Measurements from ENCODE around the gene BRCA1. TPM values are rescaled to one million over a fixed set of nuclear protein-coding genes. Genes with fewer than 3 reads are reported as not detected.
"Not testable (repeated sequence)": the region's sequence is repeated elsewhere in the genome, so short reads cannot be mapped to it uniquely, and the experiment has no call there.

BRCA1 gene
- total RNA-seq, 2 experiments from 2014 or later: 62.5 to 66.5 TPM

DNA sequence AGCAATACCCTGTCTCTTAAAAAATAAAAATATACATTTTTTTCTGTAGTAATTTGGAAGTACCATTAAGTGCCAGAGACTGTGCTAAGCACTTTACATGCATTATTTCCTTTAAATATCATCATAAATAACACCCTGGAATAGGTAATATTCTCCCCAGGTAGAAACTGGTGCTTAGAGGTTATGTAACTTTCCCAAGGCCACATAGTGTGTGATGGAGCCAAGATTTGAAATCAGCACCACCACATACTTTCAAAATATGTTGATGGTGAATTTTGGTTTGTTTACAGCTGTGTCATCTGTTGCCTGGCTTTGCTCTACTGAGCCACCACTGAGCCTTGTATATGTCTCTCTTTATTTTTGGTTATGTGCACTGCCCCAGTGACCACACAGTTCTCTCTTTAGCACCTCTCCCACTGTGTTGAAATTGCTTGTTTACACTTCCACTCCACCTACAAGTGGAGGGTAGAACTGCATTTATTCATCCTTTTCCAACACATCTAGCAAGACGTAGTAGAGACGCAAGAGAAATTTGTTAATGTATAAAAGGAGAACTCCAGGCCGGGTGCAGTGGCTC is 26.8 kb upstream of the BRCA1 start:
- ChIA-PET CTCF (interaction anchor here (1.3 kb wide), 1 partner anchor 9 kb away, joined by 4 read pairs; no protein-coding TSS in a partner anchor), POLR2A (no interaction called here)
- Mint-ChIP-seq H3K4me1 (no peaks in the 10 kb centered on the region), H3K4me3 (no peak overlapping the region), H3K27me3 (no peaks in the 10 kb centered on the region), H3K36me3 (ENCODE audit: low read depth) (peaks cover 15% of the 10 kb centered on the region), H3K27ac (no peak overlapping the region), H3K9me3 (peaks cover 7% of the 10 kb centered on the region)
- DNase-seq: no peak

DNA sequence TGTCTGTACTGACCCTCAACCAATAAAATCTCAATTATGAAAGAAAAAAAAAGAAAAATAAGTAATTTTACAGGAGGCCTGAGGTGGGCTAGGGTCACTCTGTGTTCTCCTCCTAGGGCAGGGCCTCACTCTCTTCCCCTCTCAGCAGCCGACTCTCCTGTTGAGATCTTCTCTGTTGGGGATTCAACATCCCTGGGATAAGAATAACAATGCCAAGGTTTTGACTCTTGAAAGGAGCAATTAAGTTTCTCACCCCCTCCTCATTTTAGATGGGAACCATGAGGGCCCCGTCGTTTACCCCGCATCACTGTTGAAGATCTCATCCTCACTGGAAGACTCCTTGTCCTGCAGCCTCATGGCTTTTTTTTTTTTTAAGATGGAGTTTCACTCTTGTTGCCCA is 21.5 kb upstream of the BRCA1 start:
- ChIA-PET CTCF (no interaction called here), POLR2A (no interaction called here)
- Mint-ChIP-seq H3K27ac (no peak overlapping the region), H3K4me1 (no peaks in the 10 kb centered on the region), H3K9me3 (no peaks in the 10 kb centered on the region), H3K4me3 (no peak overlapping the region), H3K27me3 (no peaks in the 10 kb centered on the region), H3K36me3 (ENCODE audit: low read depth) (peaks cover 4% of the 10 kb centered on the region)
- no peak for DNase-seq

DNA sequence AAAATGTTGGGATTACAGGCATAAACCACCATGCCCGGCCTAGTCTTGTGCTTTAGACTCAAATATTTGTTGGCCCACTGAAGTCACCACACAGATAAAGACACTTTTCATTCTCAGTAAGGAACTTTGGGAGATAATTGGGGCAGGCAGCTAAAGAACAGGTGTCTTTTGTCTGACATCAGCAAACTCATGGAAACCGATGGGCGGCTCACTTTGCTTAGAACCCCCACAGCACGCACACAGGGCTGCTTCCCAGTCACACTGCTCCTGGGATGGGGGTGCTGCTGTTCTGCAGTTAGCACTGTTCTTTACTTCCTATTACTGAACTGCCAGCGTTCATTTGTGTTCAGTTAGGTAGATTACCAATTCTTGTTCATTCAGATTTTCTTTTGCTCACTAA is 18.0 kb upstream of the BRCA1 start:
- no peak for DNase-seq
- Mint-ChIP-seq H3K27me3 (no peaks in the 10 kb centered on the region), H3K27ac (no peak overlapping the region), H3K4me3 (no peak overlapping the region), H3K9me3 (no peaks in the 10 kb centered on the region), H3K36me3 (ENCODE audit: low read depth) (peaks cover 2% of the 10 kb centered on the region), H3K4me1 (no peaks in the 10 kb centered on the region)
- ChIA-PET CTCF (interaction anchor here (1.3 kb wide), 1 partner anchor 8 kb away, joined by 4 read pairs; no protein-coding TSS in a partner anchor), POLR2A (no interaction called here)

DNA sequence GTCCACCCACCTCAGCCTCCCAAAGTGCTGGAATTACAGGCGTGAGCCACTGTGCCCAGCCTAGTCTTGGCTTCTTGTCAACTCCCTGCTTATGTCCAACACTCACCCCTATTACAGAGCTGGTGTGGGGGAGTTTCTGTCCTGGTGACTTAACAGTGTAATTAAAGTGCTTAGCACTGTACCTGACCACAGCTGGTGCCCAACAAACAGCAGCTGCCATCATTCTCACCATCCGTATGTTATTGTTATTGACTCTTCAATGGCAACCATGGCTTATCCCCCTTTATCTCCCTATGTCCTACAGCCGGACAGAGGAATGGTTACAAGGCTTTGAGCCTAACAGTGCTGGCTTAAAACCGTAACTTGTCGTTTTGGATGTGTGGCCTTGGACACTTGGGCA is 17.0 kb upstream of the BRCA1 start:
- Mint-ChIP-seq H3K4me3 (no peak overlapping the region), H3K36me3 (ENCODE audit: low read depth) (peaks cover 2% of the 10 kb centered on the region), H3K9me3 (no peaks in the 10 kb centered on the region), H3K27ac (no peak overlapping the region), H3K27me3 (no peaks in the 10 kb centered on the region), H3K4me1 (no peaks in the 10 kb centered on the region)
- ChIA-PET POLR2A (interaction anchor here (1.3 to 1.4 kb wide), 2 partner anchors 17 to 18 kb away, joined by 4 read pairs; partner anchors contain the start of gene BRCA1), CTCF (interaction anchor here (1.3 kb wide), 1 partner anchor 9 kb away, joined by 4 read pairs; no protein-coding TSS in a partner anchor)
- DNase-seq: no peak

DNA sequence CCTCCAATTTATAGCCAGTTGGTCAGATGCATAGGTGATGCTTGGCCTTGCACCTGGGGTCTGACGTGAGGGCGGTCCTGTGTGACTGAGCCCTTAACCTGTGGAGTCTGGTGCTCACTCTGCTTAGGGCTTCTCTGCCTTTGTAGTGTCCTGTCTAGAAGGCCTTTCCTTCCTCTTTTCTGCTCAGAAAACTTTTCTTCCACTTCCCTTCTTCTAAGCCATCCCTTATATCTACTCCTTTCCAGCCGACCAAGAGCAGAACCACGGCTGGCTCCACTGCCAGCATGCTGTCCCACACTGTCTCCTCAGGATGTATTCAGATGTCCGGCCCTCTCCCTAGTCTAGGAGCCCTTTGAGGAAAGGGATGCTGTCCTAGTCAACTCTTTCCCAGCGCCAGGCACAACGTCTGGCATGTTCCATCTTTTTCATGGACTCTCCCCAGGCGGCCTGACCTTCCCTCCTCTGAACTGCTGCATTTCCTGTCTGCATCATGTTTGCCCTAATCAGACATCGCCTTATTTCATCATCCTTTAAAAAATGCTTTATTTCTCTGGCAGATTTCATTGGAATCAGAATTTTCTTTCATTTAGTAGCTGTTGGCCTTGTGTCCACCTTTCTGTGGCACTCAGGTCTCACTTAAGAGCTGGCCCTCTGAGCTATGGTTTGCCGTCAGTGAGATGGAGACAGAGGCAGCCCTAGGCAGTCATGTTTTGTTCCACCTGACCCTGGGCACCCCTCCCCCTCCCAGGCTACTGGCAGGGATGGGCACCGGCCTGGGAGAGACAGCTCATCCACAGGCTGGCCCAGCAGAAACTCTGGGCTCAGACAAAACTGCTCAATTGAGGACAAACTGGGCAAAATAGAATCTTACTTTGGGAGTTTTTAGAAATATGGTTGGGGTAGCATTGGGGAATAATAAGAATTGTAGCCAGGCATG is 15.5 kb upstream of the BRCA1 start:
- Mint-ChIP-seq H3K27me3 (no peaks in the 10 kb centered on the region), H3K27ac (no peak overlapping the region), H3K36me3 (ENCODE audit: low read depth) (peaks cover 2% of the 10 kb centered on the region), H3K9me3 (no peaks in the 10 kb centered on the region), H3K4me1 (peaks cover 10% of the 10 kb centered on the region), H3K4me3 (no peak overlapping the region)
- no peak for DNase-seq
- CTCF ChIA-PET: interaction anchor here (0.6 kb wide), 1 partner anchor 25 kb away, joined by 3 read pairs; no protein-coding TSS in a partner anchor
- POLR2A ChIA-PET: interaction anchor here (1.1 to 1.4 kb wide), 3 partner anchors 15 to 17 kb away, joined by 4 read pairs; partner anchors contain the start of gene BRCA1

DNA sequence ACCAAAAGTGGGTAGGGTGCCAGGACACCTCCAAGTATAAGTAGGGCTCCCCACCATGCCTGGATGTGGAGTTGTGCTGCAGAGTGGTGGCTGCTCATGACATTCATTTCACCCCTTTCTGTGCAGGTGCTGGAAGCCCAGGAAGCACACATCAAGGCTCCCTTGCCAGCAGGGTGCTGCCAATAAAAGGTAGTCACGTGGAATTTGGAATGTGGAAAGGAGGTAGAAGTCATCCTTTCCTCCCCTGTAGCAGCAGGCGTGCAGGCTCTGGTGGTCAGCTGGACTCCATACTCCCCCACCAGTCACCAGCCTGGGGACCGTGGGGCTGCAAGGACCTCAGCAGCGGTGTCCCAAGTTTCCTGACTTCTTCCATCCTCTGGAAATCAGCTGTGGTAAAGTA is 13.4 kb upstream of the BRCA1 start:
- DNase-seq, H3K27me3 Mint-ChIP-seq, H3K4me3 Mint-ChIP-seq, H3K9me3 Mint-ChIP-seq, H3K27ac Mint-ChIP-seq, CTCF ChIA-PET: not testable (repeated sequence)
- peaks cover 12% of the 10 kb centered on the region for H3K4me1 Mint-ChIP-seq
- POLR2A ChIA-PET: interaction anchor here (1.0 kb wide), 1 partner anchor 297 kb away, joined by 3 read pairs; no protein-coding TSS in a partner anchor
- H3K36me3 Mint-ChIP-seq (ENCODE audit: low read depth): peaks cover 16% of the 10 kb centered on the region

DNA sequence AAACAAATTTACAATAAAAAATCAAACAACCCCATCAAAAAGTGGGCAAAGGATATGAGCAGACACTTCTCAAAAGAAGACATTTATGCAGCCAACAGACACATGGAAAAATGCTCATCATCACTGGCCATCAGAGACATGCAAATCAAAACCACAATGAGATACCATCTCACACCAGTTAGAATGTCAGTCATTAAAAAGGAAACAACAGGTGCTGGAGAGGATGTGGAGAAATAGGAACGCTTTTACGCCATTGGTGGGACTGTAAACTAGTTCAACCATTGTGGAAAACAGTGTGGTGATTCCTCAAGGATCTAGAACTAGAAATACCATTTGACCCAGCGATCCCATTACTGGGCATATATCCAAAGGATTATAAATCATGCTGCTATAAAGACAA is 11.4 kb upstream of the BRCA1 start:
- not testable (repeated sequence) for H3K4me3 Mint-ChIP-seq

DNA sequence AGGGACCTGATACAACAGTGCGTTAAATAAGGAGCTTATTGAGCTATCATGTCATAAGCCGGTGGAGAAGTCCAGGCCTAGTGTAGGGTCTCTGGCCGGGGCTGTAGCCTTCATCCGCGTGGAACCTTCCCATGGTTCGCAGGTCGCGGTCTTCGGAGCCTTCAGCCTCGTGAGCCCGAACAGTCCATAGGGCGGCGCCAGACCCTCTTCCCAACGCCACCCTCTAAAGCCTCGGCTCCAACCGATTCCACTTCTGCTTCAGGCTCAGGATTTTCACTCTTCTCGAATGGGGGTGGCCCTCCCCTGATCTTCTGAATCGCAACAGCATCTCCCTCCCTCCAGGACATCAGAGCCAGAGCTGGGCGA is 10.3 kb upstream of the BRCA1 start:
- ChIA-PET CTCF (no interaction called here), POLR2A (no interaction called here)
- Mint-ChIP-seq H3K4me1 (peaks cover 12% of the 10 kb centered on the region), H3K9me3 (no peaks in the 10 kb centered on the region), H3K4me3 (no peak overlapping the region), H3K27ac (no peak overlapping the region), H3K36me3 (ENCODE audit: low read depth) (peaks cover 20% of the 10 kb centered on the region), H3K27me3 (no peaks in the 10 kb centered on the region)
- DNase-seq: no peak

More for the DNA sequence above, 11.4 kb upstream of the BRCA1 start:
- POLR2A ChIA-PET, H3K27me3 Mint-ChIP-seq, DNase-seq, H3K27ac Mint-ChIP-seq, H3K9me3 Mint-ChIP-seq, CTCF ChIA-PET: not testable (repeated sequence)
- Mint-ChIP-seq H3K36me3 (ENCODE audit: low read depth) (peaks cover 22% of the 10 kb centered on the region), H3K4me1 (peaks cover 12% of the 10 kb centered on the region)

DNA sequence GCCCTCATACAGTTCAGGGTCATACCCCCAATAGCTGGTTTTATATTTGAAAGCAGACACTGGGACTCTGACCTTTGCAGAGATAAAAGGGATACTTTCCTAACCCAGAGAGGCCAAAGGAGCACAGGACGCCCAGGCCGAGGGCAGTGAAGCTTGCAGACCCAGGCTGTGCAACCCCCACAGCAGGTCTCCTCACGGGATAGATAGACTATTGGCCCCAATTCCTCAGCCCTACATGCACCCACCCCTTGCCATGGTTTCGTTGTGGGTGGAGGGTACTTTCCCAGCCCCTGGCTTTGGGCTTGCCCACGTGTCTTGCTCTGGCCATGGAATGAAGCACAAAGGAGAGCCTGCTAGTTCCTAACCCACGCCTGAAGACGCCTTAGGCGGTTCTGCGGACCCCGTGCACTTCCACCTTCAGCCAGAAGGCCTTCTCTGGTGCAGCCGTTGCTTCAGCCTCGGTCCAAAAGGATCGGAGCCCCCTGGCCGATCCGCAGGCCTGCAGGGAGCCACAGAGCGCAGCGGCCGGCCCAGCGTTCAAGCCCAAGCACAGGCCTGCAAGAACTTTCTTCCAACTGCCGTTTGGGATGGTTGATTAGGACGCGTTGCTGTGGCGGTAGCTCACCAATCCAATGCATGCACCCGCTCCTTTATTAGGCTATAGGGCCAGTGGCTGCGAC is 9.8 kb upstream of the BRCA1 start:
- Mint-ChIP-seq H3K4me3 (no peak overlapping the region), H3K4me1 (peaks cover 12% of the 10 kb centered on the region), H3K9me3 (no peaks in the 10 kb centered on the region), H3K27me3 (no peaks in the 10 kb centered on the region), H3K36me3 (ENCODE audit: low read depth) (peaks cover 20% of the 10 kb centered on the region), H3K27ac (no peak overlapping the region)
- ChIA-PET CTCF (no interaction called here), POLR2A (interaction anchor here (0.7 kb wide), 1 partner anchor 37 kb away, joined by 3 read pairs; no protein-coding TSS in a partner anchor)
- no peak for DNase-seq

DNA sequence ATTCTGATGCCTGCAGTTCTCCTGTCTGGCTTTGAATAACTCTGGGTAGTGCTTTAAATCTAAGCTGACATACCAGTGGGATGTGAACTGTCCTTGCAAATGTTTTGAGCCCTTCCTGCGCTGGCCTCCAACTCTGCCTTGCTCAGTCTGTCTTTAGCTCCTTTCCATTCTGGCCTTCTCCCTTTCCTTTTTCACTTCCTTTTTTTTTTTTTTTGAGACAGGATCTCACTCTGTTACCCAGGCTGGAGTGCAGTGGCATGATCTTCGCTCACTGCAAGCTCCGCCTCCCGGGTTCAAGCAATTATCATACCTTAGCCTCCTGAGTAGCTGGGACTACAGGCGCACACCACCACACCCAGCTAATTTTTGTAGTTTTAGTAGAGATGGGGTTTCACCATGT is 8.3 kb upstream of the BRCA1 start:
- H3K4me3 Mint-ChIP-seq, POLR2A ChIA-PET, DNase-seq, H3K9me3 Mint-ChIP-seq, H3K27ac Mint-ChIP-seq, CTCF ChIA-PET, H3K27me3 Mint-ChIP-seq: not testable (repeated sequence)
- Mint-ChIP-seq H3K4me1 (peaks cover 12% of the 10 kb centered on the region), H3K36me3 (ENCODE audit: low read depth) (peaks cover 25% of the 10 kb centered on the region)

DNA sequence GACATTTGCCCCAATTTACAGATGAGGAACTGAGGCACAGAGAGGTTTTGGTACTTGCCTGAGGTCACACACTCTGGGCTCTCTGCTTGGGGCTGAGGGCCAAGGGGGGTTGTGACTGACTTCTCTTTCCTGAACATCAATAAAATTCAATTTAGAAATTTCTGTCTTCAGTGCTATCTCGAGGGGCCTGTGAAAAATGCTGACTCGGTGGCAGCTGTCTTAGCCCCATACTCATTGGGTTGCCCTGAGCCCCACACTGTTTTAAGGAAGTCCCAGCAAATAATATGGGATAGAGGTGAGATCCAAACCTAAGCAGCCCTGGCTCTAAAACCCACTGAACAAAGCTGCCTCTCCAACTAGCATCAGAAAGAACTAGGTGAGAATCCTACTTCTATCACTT is 7.0 kb upstream of the BRCA1 start:
- H3K4me3 Mint-ChIP-seq: no peak overlapping the region
- ChIA-PET POLR2A (no interaction called here), CTCF (interaction anchor here (0.7 kb wide), 1 partner anchor 76 kb away, joined by 3 read pairs; no protein-coding TSS in a partner anchor)
- H3K27ac Mint-ChIP-seq: no peak overlapping the region
- H3K27me3 Mint-ChIP-seq: no peaks in the 10 kb centered on the region
- DNase-seq: no peak
- H3K4me1 Mint-ChIP-seq: peaks cover 22% of the 10 kb centered on the region
- H3K36me3 Mint-ChIP-seq (ENCODE audit: low read depth): peaks cover 35% of the 10 kb centered on the region
- H3K9me3 Mint-ChIP-seq: no peaks in the 10 kb centered on the region

DNA sequence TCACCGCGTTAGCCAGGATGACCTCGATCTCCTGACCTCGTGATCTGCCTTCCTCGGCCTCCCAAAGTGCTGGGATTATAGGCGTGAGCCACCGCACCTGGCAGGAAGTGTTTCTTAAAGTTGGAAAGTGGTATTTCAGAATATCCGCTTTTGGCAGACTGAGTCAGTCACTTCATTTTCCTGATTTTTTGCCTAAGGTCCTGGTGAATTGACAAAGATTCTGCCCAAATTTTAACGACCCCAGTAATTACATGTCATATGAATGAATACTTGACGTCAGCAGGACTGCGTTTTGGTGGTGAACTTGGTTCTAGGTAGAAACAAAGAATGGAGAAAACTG is 4.5 kb upstream of the BRCA1 start:
- CTCF ChIA-PET: interaction anchor here (0.7 kb wide), 1 partner anchor 42 kb away, joined by 3 read pairs; no protein-coding TSS in a partner anchor
- Mint-ChIP-seq H3K4me1 (peaks cover 23% of the 10 kb centered on the region), H3K4me3 (no peak overlapping the region), H3K36me3 (ENCODE audit: low read depth) (peaks cover 43% of the 10 kb centered on the region), H3K27ac (no peak overlapping the region), H3K27me3 (no peaks in the 10 kb centered on the region), H3K9me3 (no peaks in the 10 kb centered on the region)
- POLR2A ChIA-PET: interaction anchor here (3.5 kb wide), 1 partner anchor 186 kb away, joined by 15 read pairs; no protein-coding TSS in a partner anchor
- no peak for DNase-seq
